22Rv1 (cell line): ENCODE measurements around the gene LHX2.

Source experiments
- CTCF ChIP-seq: fragments of 450-650 bp; IDR thresholded peaks from 2 replicates; pipeline ENCODE4 v1.5.1; 2017; ENCODE audit warnings: mild to moderate bottlenecking
- ZFX ChIP-seq: fragments of 450-650 bp; IDR thresholded peaks from 2 replicates; pipeline ENCODE4 v1.6.1; 2017; ENCODE audit warnings: antibody characterized with exemption, borderline replicate concordance

- no peak for TF ChIP-seq CTCF
- TF ChIP-seq ZFX = no peak
Measured at GRCh38 chr9:124014211-124014955, 2.8 kb downstream of the LHX2 start.
